Stimulated activated CD8-positive, alpha-beta memory T cell treated with anti-CD3 and anti-CD28 coated beads, Interleukin-4, amount 100 ng/mL, for 4 hours (primary cell): ENCODE results near the gene LAMTOR3.

Experiments used
- DNase-seq, 2 donors: peaks; one replicate each; pipeline ENCODE4 v3.0.0-alpha.2; 2020; ENCODE audit warnings: low read depth in 2 of 2, low spot score in 1 of 2

LAMTOR3 gene

GRCh38 chr4:99863804-99864203 is 30.4 kb downstream of the LAMTOR3 start:
- DNase-seq, result no peak

- no peak for DNase-seq
These were observed 32.9 kb downstream of the LAMTOR3 start for GRCh38 chr4:99861120-99861905.

- DNase-seq, result no peak
These were observed 33.7 kb downstream of the LAMTOR3 start for GRCh38 chr4:99860521-99860920.

- DNase-seq, result no peak
These were observed 34.6 kb downstream of the LAMTOR3 start for GRCh38 chr4:99859618-99860017.

- DNase-seq, result no peak
These were observed 36.9 kb downstream of the LAMTOR3 start for GRCh38 chr4:99857307-99857706.

- DNase-seq, result no peak
These were observed 38.1 kb downstream of the LAMTOR3 start for GRCh38 chr4:99856166-99856565.

GRCh38 chr4:99855678-99856077 is 38.5 kb downstream of the LAMTOR3 start:
- DNase-seq, result no peak

- no peak for DNase-seq
These were observed 40.2 kb downstream of the LAMTOR3 start for GRCh38 chr4:99853999-99854398.

GRCh38 chr4:99853190-99853589 is 41.0 kb downstream of the LAMTOR3 start:
- DNase-seq, result no peak

- no peak for DNase-seq
These were observed 42.0 kb downstream of the LAMTOR3 start for GRCh38 chr4:99852199-99852749.

- DNase-seq, result no peak
These were observed 45.6 kb downstream of the LAMTOR3 start for GRCh38 chr4:99848591-99849001.

GRCh38 chr4:99847362-99847976 is 46.8 kb downstream of the LAMTOR3 start:
- DNase-seq, result no peak

GRCh38 chr4:99846891-99847290 is 47.3 kb downstream of the LAMTOR3 start:
- no peak for DNase-seq

GRCh38 chr4:99845708-99846469 is 48.3 kb downstream of the LAMTOR3 start:
- DNase-seq, result no peak

- DNase-seq, result no peak
These were observed 49.0 kb downstream of the LAMTOR3 start for GRCh38 chr4:99845179-99845578.

- no peak for DNase-seq
These were observed 50.2 kb downstream of the LAMTOR3 start for GRCh38 chr4:99844048-99844447.

- no peak for DNase-seq
These were observed 50.8 kb downstream of the LAMTOR3 start for GRCh38 chr4:99843413-99843812.

GRCh38 chr4:99841129-99841528 is 53.1 kb downstream of the LAMTOR3 start:
- DNase-seq, result no peak

GRCh38 chr4:99838927-99839326 is 55.3 kb downstream of the LAMTOR3 start:
- DNase-seq, result no peak

- DNase-seq, result no peak
These were observed 58.3 kb downstream of the LAMTOR3 start for GRCh38 chr4:99835942-99836341.

- no peak for DNase-seq
These were observed 59.7 kb downstream of the LAMTOR3 start for GRCh38 chr4:99834569-99834968.

GRCh38 chr4:99833756-99834155 is 60.5 kb downstream of the LAMTOR3 start:
- DNase-seq, result no peak
